Measurements from ENCODE around the gene DOCK4. TPM values are rescaled to one million over a fixed set of nuclear protein-coding genes. Genes with fewer than 3 reads are reported as not detected.

The DOCK4 gene
- total RNA-seq, 1 donor from 2014 or later = 32.2 TPM

DNA sequence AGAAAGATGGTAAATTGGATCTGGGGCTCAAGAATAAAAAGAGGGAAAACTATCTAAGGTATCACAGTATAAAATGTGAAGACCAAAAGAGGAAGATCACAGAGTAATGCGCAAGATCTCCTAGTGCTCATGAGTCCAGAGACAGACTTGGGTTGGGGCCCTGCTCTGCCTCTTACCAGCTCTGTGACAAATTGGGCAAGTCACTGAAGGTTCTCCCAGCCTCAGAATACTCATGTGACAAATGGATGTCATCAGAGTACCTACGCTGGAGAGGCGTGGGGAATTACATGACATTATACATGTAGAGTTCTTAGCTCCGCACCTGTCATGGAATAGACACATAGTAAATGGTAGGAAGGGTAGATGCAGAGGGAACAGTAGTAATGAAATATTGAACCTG, 124.4 kb downstream of the DOCK4 start:
- Histone ChIP-seq H3K4me2 (ENCODE audit: low read length) (no peak overlapping the region), H3K79me2 (ENCODE audit: insufficient read depth, low read length) (peaks cover 4% of the 10 kb centered on the region), H3K27me3 (ENCODE audit: insufficient read depth, low read length) (no peaks in the 10 kb centered on the region), H3K9ac (ENCODE audit: low read length) (no peak overlapping the region), H3K4me1 (ENCODE audit: insufficient read depth, low read length) (peaks cover 13% of the 10 kb centered on the region), H3K36me3 (ENCODE audit: insufficient read depth, low read length) (no peaks in the 10 kb centered on the region), H3K27ac (ENCODE audit: low read depth, low read length) (peak overlapping the region; percentile 61), H4K20me1 (ENCODE audit: insufficient read depth, low read length) (no peaks in the 10 kb centered on the region), H2AFZ (ENCODE audit: low read depth, low read length) (no peak overlapping the region), H3K9me3 (ENCODE audit: insufficient read depth, low read depth, low read length) (no peaks in the 10 kb centered on the region), H3K4me3 (ENCODE audit: insufficient read depth, low read depth, low read length) (no peak overlapping the region)
- H3K36me3 Mint-ChIP-seq (ENCODE audit: low read depth, unreplicated experiment) = no peaks in the 10 kb centered on the region
- H3K4me3 Mint-ChIP-seq (ENCODE audit: unreplicated experiment) = no peak overlapping the region
- H3K4me1 Mint-ChIP-seq (ENCODE audit: low read depth, unreplicated experiment) = peaks cover 48% of the 10 kb centered on the region
- DNase-seq (ENCODE audit: low read depth) (no peak), FAIRE-seq (no peak)
- peak overlapping the region; percentile 99 for H3K27ac Mint-ChIP-seq (ENCODE audit: unreplicated experiment)
- H3K27me3 Mint-ChIP-seq (ENCODE audit: low read depth, unreplicated experiment) = no peaks in the 10 kb centered on the region
- H3K9me3 Mint-ChIP-seq (ENCODE audit: unreplicated experiment) = no peaks in the 10 kb centered on the region
- no peak for TF ChIP-seq EZH2 (IDR thresholded peaks at IDR 0.05; ENCODE audit: insufficient read depth, low read length)

GRCh38 chr7:112080978-112081377, 125.2 kb downstream of the DOCK4 start:
- no peaks in the 10 kb centered on the region for H4K20me1 ChIP-seq (ENCODE audit: insufficient read depth, low read length)
- peak overlapping the region; percentile 48 for H3K9ac ChIP-seq (ENCODE audit: low read length)
- DNase-seq (ENCODE audit: low read depth) = peak; percentile 42
- peaks cover 13% of the 10 kb centered on the region for H3K4me1 ChIP-seq (ENCODE audit: insufficient read depth, low read length)
- H3K27me3 Mint-ChIP-seq (ENCODE audit: low read depth, unreplicated experiment) = no peaks in the 10 kb centered on the region
- peak overlapping the region; percentile 48 for H3K4me3 Mint-ChIP-seq (ENCODE audit: unreplicated experiment)
- H3K36me3 ChIP-seq (ENCODE audit: insufficient read depth, low read length) = no peaks in the 10 kb centered on the region
- no peak overlapping the region for H2AFZ ChIP-seq (ENCODE audit: low read depth, low read length)
- no peak for TF ChIP-seq EZH2 (IDR thresholded peaks at IDR 0.05; ENCODE audit: insufficient read depth, low read length)
- TF ChIP-seq, protein P1, sequence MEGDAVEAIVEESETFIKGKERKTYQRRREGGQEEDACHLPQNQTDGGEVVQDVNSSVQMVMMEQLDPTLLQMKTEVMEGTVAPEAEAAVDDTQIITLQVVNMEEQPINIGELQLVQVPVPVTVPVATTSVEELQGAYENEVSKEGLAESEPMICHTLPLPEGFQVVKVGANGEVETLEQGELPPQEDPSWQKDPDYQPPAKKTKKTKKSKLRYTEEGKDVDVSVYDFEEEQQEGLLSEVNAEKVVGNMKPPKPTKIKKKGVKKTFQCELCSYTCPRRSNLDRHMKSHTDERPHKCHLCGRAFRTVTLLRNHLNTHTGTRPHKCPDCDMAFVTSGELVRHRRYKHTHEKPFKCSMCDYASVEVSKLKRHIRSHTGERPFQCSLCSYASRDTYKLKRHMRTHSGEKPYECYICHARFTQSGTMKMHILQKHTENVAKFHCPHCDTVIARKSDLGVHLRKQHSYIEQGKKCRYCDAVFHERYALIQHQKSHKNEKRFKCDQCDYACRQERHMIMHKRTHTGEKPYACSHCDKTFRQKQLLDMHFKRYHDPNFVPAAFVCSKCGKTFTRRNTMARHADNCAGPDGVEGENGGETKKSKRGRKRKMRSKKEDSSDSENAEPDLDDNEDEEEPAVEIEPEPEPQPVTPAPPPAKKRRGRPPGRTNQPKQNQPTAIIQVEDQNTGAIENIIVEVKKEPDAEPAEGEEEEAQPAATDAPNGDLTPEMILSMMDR (IDR thresholded peaks at IDR 0.05; ENCODE audit: insufficient read depth, low read depth, low read length) = no peak
- peak overlapping the region; percentile 69 for H3K4me2 ChIP-seq (ENCODE audit: low read length)
- H3K36me3 Mint-ChIP-seq (ENCODE audit: low read depth, unreplicated experiment) = no peaks in the 10 kb centered on the region
- no peaks in the 10 kb centered on the region for H3K9me3 Mint-ChIP-seq (ENCODE audit: unreplicated experiment)
- FAIRE-seq = no peak
- no peaks in the 10 kb centered on the region for H3K27me3 ChIP-seq (ENCODE audit: insufficient read depth, low read length)
- peak overlapping the region; percentile 99 for H3K27ac Mint-ChIP-seq (ENCODE audit: unreplicated experiment)
- peaks cover 44% of the 10 kb centered on the region for H3K4me1 Mint-ChIP-seq (ENCODE audit: low read depth, unreplicated experiment)
- peaks cover 4% of the 10 kb centered on the region for H3K79me2 ChIP-seq (ENCODE audit: insufficient read depth, low read length)
- H3K27ac ChIP-seq (ENCODE audit: low read depth, low read length) = peak overlapping the region; percentile 61
- no peaks in the 10 kb centered on the region for H3K9me3 ChIP-seq (ENCODE audit: insufficient read depth, low read depth, low read length)
- H3K4me3 ChIP-seq (ENCODE audit: insufficient read depth, low read depth, low read length) = peak overlapping the region; percentile 35

- Mint-ChIP-seq H3K27me3 (ENCODE audit: low read depth, unreplicated experiment) (no peaks in the 10 kb centered on the region), H3K27ac (ENCODE audit: unreplicated experiment) (peak overlapping the region; percentile 99), H3K4me1 (ENCODE audit: low read depth, unreplicated experiment) (peaks cover 41% of the 10 kb centered on the region), H3K4me3 (ENCODE audit: unreplicated experiment) (peak overlapping the region; percentile 35), H3K36me3 (ENCODE audit: low read depth, unreplicated experiment) (no peaks in the 10 kb centered on the region), H3K9me3 (ENCODE audit: unreplicated experiment) (no peaks in the 10 kb centered on the region)
- peak overlapping the region; percentile 69 for H3K4me2 ChIP-seq (ENCODE audit: low read length)
- H3K27ac ChIP-seq (ENCODE audit: low read depth, low read length) = peak overlapping the region; percentile 61
- peaks cover 4% of the 10 kb centered on the region for H3K79me2 ChIP-seq (ENCODE audit: insufficient read depth, low read length)
- H3K9me3 ChIP-seq (ENCODE audit: insufficient read depth, low read depth, low read length) = no peaks in the 10 kb centered on the region
- no peaks in the 10 kb centered on the region for H3K27me3 ChIP-seq (ENCODE audit: insufficient read depth, low read length)
- FAIRE-seq = peak; percentile 98
- no peak overlapping the region for H2AFZ ChIP-seq (ENCODE audit: low read depth, low read length)
- H3K36me3 ChIP-seq (ENCODE audit: insufficient read depth, low read length) = no peaks in the 10 kb centered on the region
- H3K9ac ChIP-seq (ENCODE audit: low read length) = peak overlapping the region; percentile 48
- peaks cover 13% of the 10 kb centered on the region for H3K4me1 ChIP-seq (ENCODE audit: insufficient read depth, low read length)
- H4K20me1 ChIP-seq (ENCODE audit: insufficient read depth, low read length) = no peaks in the 10 kb centered on the region
- DNase-seq (ENCODE audit: low read depth) = peak; percentile 85
- peak overlapping the region; percentile 35 for H3K4me3 ChIP-seq (ENCODE audit: insufficient read depth, low read depth, low read length)
- no peak for TF ChIP-seq EZH2 (IDR thresholded peaks at IDR 0.05; ENCODE audit: insufficient read depth, low read length)
- TF ChIP-seq, protein P1 (IDR thresholded peaks at IDR 0.05; ENCODE audit: insufficient read depth, low read depth, low read length) = no peak
Measured at GRCh38 chr7:112080441-112080840, 125.8 kb downstream of the DOCK4 start.
